MM.1S (cell line): Measurements from ENCODE around the gene PILRA.

Experiments
- DNase-seq: peaks from one replicate; pipeline ENCODE4 v3.0.0-alpha.2; 2015
- H2AFZ ChIP-seq: fragments of 300-600 bp; sonication (generic); 2 replicates; pipeline ENCODE4 v1.6.0; 2016; ENCODE audit warnings: antibody characterized with exemption, low read length
- H3F3A ChIP-seq: fragments of 300-600 bp; sonication (generic); 2 replicates; pipeline ENCODE4 v1.6.1; 2016; ENCODE audit warnings: mild to moderate bottlenecking, antibody characterized with exemption, low read length, moderate library complexity, mixed read lengths; ENCODE audit not compliant: insufficient read depth
- H3K27ac ChIP-seq: fragments of 300-600 bp; sonication (generic); 2 replicates; pipeline ENCODE4 v1.5.1; 2016; ENCODE audit warnings: mild to moderate bottlenecking, low read length
- H3K27me3 ChIP-seq: fragments of 300-600 bp; sonication (generic); replicated peaks from 2 replicates; pipeline ENCODE4 v1.6.0; 2016; ENCODE audit warnings: low read length; ENCODE audit not compliant: insufficient read depth
- H3K36me3 ChIP-seq: fragments of 300-600 bp; sonication (generic); replicated peaks from 2 replicates; pipeline ENCODE4 v1.6.1; 2016; ENCODE audit warnings: mild to moderate bottlenecking, low read length, mixed read lengths; ENCODE audit not compliant: insufficient read depth
- H3K4me1 ChIP-seq: fragments of 300-600 bp; sonication (generic); 2 replicates; pipeline ENCODE4 v1.6.1; 2016; ENCODE audit warnings: low read length, mixed read lengths
- H3K4me2 ChIP-seq: fragments of 300-600 bp; sonication (generic); 2 replicates; pipeline ENCODE4 v1.6.0; 2016; ENCODE audit warnings: low read depth, low read length
- H3K4me3 ChIP-seq: fragments of 300-600 bp; sonication (generic); 2 replicates; pipeline ENCODE4 v1.5.1; 2016; ENCODE audit warnings: low read length, mixed read lengths
- H3K79me2 ChIP-seq: fragments of 300-600 bp; sonication (generic); 2 replicates; pipeline ENCODE4 v1.6.1; 2016; ENCODE audit warnings: mixed run types, low read length, mixed read lengths
- H3K9ac ChIP-seq: fragments of 300-600 bp; sonication (generic); 2 replicates; pipeline ENCODE4 v1.6.1; 2016; ENCODE audit warnings: low read length, mixed read lengths
- H3K9me2 ChIP-seq: fragments of 300-600 bp; sonication (generic); replicated peaks from 2 replicates; pipeline ENCODE4 v1.6.1; 2016; ENCODE audit warnings: mild to moderate bottlenecking, low read length, mixed read lengths; ENCODE audit not compliant: insufficient read depth
- H3K9me3 ChIP-seq: fragments of 300-600 bp; sonication (generic); replicated peaks from 2 replicates; pipeline ENCODE4 v1.6.1; 2016; ENCODE audit warnings: mild to moderate bottlenecking, low read length, mixed read lengths; ENCODE audit not compliant: insufficient read depth
- H4K20me1 ChIP-seq: fragments of 300-600 bp; sonication (generic); 2 replicates; pipeline ENCODE4 v1.6.1; 2016; ENCODE audit warnings: mild to moderate bottlenecking, low read length, moderate library complexity, mixed read lengths; ENCODE audit not compliant: insufficient read depth
- CTCF ChIP-seq: fragments of 300-600 bp; sonication (generic); IDR thresholded peaks from 2 replicates; pipeline ENCODE4 v1.5.1; 2016; ENCODE audit warnings: antibody characterized with exemption, low read length, mixed read lengths
- EZH2 ChIP-seq: fragments of 300-600 bp; sonication (generic); optimal IDR thresholded peaks from 2 replicates; pipeline ENCODE3; 2017; ENCODE audit warnings: low read depth, mild to moderate bottlenecking, antibody characterized with exemption, low read length, mixed read lengths
- EZH2phosphoT487 ChIP-seq: fragments of 300-600 bp; sonication (generic); IDR thresholded peaks from 2 replicates; pipeline ENCODE4 v1.6.1; 2018; ENCODE audit warnings: antibody characterized with exemption, low read length

The PILRA gene

DNA sequence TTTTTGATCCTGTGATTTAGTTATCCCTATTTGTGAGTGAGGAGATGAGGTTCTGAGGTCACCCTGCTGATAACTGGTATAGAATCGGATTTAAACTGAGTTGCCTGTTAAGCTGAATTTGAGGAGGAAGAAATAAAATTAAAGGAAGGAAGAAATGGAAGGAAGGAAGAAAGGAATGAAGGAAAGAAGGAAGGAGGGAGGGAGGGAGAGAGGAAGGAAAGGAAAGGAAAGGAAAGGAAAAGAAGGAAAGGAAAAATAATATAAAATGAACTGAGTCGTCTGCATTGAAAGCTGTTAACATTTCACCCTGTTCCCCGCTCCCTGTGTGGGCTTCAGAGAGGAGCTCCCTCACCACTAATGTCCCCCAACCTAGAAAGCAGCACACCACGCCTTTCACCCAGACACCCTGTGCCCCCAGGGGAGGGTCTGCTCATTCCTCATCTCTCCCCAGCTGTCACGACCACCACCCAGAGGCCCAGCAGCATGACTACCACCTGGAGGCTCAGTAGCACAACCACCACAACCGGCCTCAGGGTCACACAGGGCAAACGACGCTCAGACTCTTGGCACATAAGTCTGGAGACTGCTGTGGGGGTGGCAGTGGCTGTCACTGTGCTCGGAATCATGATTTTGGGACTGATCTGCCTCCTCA, 16.3 kb downstream of the PILRA start:
- Histone ChIP-seq H3K4me1 (no peaks in the 10 kb centered on the region), H4K20me1 (no peaks in the 10 kb centered on the region), H3K79me2 (no peaks in the 10 kb centered on the region), H3K4me3 (no peak overlapping the region), H3K9me3 (no peaks in the 10 kb centered on the region), H3K36me3 (no peaks in the 10 kb centered on the region), H3K27ac (no peak overlapping the region), H3K4me2 (no peak overlapping the region), H3K9ac (no peak overlapping the region), H3F3A (no peaks in the 10 kb centered on the region), H2AFZ (no peak overlapping the region), H3K9me2 (no peaks in the 10 kb centered on the region), H3K27me3 (no peaks in the 10 kb centered on the region)
- TF ChIP-seq CTCF = no peak
- no peak for DNase-seq

DNA sequence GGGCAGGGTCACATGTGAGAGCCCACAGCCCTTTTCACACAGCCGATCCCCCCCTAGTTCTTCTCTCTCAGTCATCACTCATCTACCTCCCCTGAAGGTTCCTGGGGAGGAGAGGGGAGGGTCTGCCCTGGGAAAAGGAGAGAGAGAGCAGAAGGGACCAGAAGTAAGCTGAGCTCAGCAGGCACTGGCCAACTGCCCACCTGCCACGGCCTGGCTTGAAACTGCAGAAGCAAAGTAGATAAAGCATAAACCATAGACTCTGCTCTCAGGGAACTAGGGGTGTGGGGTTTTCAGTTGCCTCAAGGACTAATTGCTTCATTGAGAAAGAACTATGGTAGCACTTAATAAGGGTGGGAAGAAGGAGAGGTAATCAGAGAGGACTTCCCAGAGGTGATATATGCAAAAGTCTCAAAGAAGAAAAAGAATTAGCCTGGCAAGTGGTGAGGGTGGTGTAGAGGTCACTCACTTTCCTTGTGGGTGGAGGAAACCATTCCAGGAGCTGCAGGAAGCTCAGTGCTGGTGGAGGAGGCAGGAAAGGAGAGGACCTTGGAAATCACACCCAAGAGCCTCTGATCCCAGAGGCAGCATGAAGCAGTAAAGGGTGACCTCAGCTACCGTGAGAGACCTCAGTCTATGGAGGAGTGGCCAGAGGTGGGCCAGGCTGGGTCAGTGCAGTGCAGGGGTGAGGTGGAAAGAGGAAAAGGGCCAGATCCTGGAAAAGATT, 17.2 kb downstream of the PILRA start:
- Histone ChIP-seq H3K9me2 (no peaks in the 10 kb centered on the region), H4K20me1 (no peaks in the 10 kb centered on the region), H3K9me3 (no peaks in the 10 kb centered on the region), H3K79me2 (no peaks in the 10 kb centered on the region), H3K36me3 (no peaks in the 10 kb centered on the region), H2AFZ (no peak overlapping the region), H3K9ac (no peak overlapping the region), H3K4me1 (no peaks in the 10 kb centered on the region), H3K4me2 (no peak overlapping the region), H3K4me3 (no peak overlapping the region), H3F3A (peaks cover 5% of the 10 kb centered on the region), H3K27ac (no peak overlapping the region), H3K27me3 (peaks cover 3% of the 10 kb centered on the region; the same call in 1 of the 2 replicates)
- DNase-seq = no peak
- no peak for TF ChIP-seq EZH2phosphoT487
- TF ChIP-seq EZH2 = no peak

DNA sequence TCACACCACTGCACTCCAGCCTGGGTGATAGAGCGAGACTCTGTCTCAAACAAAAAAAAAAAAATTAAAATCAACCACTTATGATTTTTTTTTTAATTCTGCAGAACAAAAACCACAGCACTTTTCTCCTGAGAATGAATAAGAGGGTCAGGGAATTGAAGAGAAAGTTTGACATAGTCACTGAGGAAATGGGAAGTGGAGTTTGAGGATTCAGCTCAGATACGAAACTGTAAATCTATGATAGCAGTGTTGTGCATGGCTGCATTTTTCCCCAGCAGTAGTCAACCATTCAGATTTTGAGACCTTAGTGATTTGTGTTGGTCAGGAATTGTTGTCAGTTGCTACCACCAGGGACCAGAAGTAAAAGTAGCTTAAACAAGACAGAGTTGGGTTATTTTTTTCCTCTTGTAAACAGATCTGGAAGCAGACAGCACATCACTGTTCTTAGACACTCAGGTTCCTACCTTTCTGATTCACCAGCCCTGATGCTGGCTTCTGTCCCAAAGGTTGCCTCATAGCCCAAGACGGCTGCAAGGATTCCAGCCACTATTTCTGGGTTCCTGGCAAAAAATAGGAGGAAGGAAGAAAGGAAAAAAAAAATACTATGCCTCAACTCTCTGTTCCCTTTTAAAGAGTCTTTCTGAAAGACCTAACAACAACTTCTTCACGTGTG, 20.1 kb downstream of the PILRA start:
- Histone ChIP-seq H3K9me3 (no peaks in the 10 kb centered on the region), H3K9ac (no peak overlapping the region), H3K36me3 (no peaks in the 10 kb centered on the region), H3K27ac (no peak overlapping the region), H4K20me1 (no peaks in the 10 kb centered on the region), H3K79me2 (no peaks in the 10 kb centered on the region), H3K9me2 (no peaks in the 10 kb centered on the region), H3K4me3 (no peak overlapping the region), H3K4me1 (peaks cover 18% of the 10 kb centered on the region), H3F3A (peaks cover 21% of the 10 kb centered on the region), H3K27me3 (peaks cover 11% of the 10 kb centered on the region), H2AFZ (no peak overlapping the region), H3K4me2 (no peak overlapping the region)
- TF ChIP-seq CTCF (no peak), EZH2phosphoT487 (no peak), EZH2 (no peak)
- DNase-seq = no peak
